DND-41 (cell line): ENCODE results near the gene CYTH3.

Source experiments
- ATAC-seq: fragments of 200-7000 bp; cut with Tn5 transposase; 3 replicates; pipeline ENCODE4 v1.9.1; 2021; ENCODE audit warnings: low read depth; ENCODE audit not compliant: insufficient read depth
- DNase-seq: peaks from one replicate; pipeline ENCODE4 v3.0.0-alpha.2; 2020
- H2AFZ ChIP-seq: 2 replicates; pipeline ENCODE4 v1.6.0; 2012; ENCODE audit warnings: low read depth, low read length
- H3K27ac ChIP-seq: 2 replicates; pipeline ENCODE4 v1.5.1; 2012; ENCODE audit warnings: low read length, inconsistent platforms
- H3K27me3 ChIP-seq: fragments of 200-600 bp; sonication (generic); 2 replicates; pipeline ENCODE4 v1.6.0; 2012; ENCODE audit warnings: low read length, mild to moderate bottlenecking, inconsistent platforms; ENCODE audit not compliant: insufficient read depth, poor library complexity
- H3K36me3 ChIP-seq: 2 replicates; pipeline ENCODE4 v1.5.1; 2012; ENCODE audit warnings: low read length, inconsistent platforms; ENCODE audit not compliant: insufficient read depth
- H3K4me1 ChIP-seq: 2 replicates; pipeline ENCODE4 v1.5.1; 2012; ENCODE audit warnings: mild to moderate bottlenecking, low read length; ENCODE audit not compliant: insufficient read depth
- H3K4me2 ChIP-seq: 2 replicates; pipeline ENCODE4 v1.6.0; 2012; ENCODE audit warnings: mild to moderate bottlenecking, moderate library complexity, low read length, inconsistent platforms; ENCODE audit not compliant: insufficient read depth
- H3K4me3 ChIP-seq, 2 experiments: fragments of 200-600 bp in 1 of 2; shearing (Covaris generic) in 1 of 2; 2 replicates each; pipeline ENCODE4 v1.5.1; 2012 to 2016; ENCODE audit warnings: inconsistent platforms in 2 of 2, low read length in 2 of 2, mild to moderate bottlenecking in 2 of 2, low read depth in 1 of 2, moderate library complexity in 1 of 2
- H3K79me2 ChIP-seq: 2 replicates; pipeline ENCODE4 v1.6.0; 2012; ENCODE audit warnings: low read length, inconsistent platforms; ENCODE audit not compliant: insufficient read depth
- H3K9ac ChIP-seq: 2 replicates; pipeline ENCODE4 v1.6.0; 2012; ENCODE audit warnings: low read depth, mild to moderate bottlenecking, inconsistent platforms, low read length, moderate library complexity
- H3K9me3 ChIP-seq: 2 replicates; pipeline ENCODE4 v1.5.1; 2012; ENCODE audit warnings: low read length, moderate library complexity, mild to moderate bottlenecking, inconsistent platforms; ENCODE audit not compliant: insufficient read depth, severe bottlenecking
- H4K20me1 ChIP-seq: 2 replicates; pipeline ENCODE4 v1.6.0; 2012; ENCODE audit warnings: low read length; ENCODE audit not compliant: insufficient read depth
- EZH2 ChIP-seq: IDR thresholded peaks from 3 replicates; pipeline ENCODE4 v1.6.1; 2012; ENCODE audit warnings: borderline replicate concordance, low read depth, mild to moderate bottlenecking, moderate library complexity, low read length, inconsistent platforms; ENCODE audit not compliant: severe bottlenecking
- TF ChIP-seq, protein P1 (sequence below): IDR thresholded peaks from 2 replicates; pipeline ENCODE4 v1.5.1; 2012; ENCODE audit warnings: borderline replicate concordance, low read length, moderate library complexity, mild to moderate bottlenecking; ENCODE audit not compliant: poor library complexity, severe bottlenecking; ENCODE audit errors: extremely low read depth

The CYTH3 gene

DNA sequence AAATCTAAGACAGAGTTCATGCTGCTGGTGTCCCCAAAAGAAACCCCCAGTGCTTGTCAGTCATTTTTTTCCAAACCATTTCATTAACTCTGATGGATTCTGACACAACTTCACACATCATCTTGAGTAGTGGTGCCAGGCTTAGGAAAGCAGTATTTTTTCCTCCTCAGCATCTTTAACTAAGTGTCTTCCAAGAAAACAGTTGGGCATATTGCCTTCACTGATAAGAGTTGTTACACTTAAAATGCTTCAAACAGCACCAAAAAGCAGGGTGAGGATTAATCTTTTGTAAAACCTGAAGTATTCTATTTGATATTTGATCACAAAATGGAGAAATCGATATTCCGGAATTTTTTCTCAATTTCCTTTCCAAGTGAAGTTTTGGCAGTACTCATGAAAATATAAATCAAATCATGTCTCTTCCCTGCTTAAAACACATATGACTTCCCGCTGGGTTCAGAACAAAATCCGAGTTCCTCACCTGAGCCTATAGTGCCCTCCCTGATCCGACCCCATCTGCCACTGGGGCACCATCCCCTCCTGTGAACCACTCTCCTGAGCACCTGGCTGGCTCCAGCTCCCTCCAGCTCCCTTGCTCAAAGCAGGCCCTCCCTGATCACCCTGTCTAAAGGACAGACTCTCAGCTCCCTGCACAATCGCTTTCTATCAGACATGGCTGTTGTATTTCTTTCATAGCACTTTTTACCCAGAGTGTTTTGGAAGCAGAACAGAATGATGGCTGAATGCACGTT, 61.6 kb downstream of the CYTH3 start:
- no peaks in the 10 kb centered on the region for H4K20me1 ChIP-seq

DNA sequence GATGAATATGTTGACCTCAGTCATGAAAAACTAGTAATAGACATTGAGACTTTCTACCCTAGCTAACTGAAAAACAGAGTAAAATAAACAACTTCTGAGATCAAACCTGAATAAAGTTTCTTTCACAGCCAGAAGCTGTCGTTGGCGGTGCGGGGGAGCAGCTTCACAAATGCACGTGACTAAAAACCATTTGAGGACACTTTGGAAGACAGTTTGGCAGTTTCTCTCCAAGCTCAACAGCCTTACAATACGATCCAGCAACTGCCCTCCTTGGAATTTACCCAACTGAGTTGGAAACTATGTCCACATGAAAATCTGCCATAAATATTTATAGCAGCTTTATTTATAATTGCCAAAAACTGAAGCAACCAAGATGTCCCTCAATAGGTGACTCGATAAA, 63.1 kb downstream of the CYTH3 start:
- Histone ChIP-seq H3K9ac (no peak overlapping the region), H2AFZ (no peak overlapping the region), H3K27ac (no peak overlapping the region), H3K4me1 (no peaks in the 10 kb centered on the region), H3K79me2 (no peaks in the 10 kb centered on the region), H3K9me3 (no peaks in the 10 kb centered on the region), H3K36me3 (no peaks in the 10 kb centered on the region), H3K27me3 (no peaks in the 10 kb centered on the region), H4K20me1 (no peaks in the 10 kb centered on the region), H3K4me2 (no peak overlapping the region), H3K4me3 (no peak overlapping the region)
- no peak for DNase-seq
- ATAC-seq = no peak
- TF ChIP-seq EZH2 = no peak
- TF ChIP-seq, protein P1, sequence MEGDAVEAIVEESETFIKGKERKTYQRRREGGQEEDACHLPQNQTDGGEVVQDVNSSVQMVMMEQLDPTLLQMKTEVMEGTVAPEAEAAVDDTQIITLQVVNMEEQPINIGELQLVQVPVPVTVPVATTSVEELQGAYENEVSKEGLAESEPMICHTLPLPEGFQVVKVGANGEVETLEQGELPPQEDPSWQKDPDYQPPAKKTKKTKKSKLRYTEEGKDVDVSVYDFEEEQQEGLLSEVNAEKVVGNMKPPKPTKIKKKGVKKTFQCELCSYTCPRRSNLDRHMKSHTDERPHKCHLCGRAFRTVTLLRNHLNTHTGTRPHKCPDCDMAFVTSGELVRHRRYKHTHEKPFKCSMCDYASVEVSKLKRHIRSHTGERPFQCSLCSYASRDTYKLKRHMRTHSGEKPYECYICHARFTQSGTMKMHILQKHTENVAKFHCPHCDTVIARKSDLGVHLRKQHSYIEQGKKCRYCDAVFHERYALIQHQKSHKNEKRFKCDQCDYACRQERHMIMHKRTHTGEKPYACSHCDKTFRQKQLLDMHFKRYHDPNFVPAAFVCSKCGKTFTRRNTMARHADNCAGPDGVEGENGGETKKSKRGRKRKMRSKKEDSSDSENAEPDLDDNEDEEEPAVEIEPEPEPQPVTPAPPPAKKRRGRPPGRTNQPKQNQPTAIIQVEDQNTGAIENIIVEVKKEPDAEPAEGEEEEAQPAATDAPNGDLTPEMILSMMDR = no peak

More for the DNA sequence above, 61.6 kb downstream of the CYTH3 start:
- TF ChIP-seq EZH2 = no peak
- TF ChIP-seq, protein P1 = no peak
- Histone ChIP-seq H3K4me3 (no peak overlapping the region), H3K9me3 (no peaks in the 10 kb centered on the region), H3K79me2 (no peaks in the 10 kb centered on the region), H3K4me2 (no peak overlapping the region), H2AFZ (no peak overlapping the region), H3K36me3 (no peaks in the 10 kb centered on the region), H3K27ac (no peak overlapping the region), H3K9ac (no peak overlapping the region), H3K27me3 (no peaks in the 10 kb centered on the region), H3K4me1 (no peaks in the 10 kb centered on the region)
- ATAC-seq (no peak), DNase-seq (no peak)

DNA sequence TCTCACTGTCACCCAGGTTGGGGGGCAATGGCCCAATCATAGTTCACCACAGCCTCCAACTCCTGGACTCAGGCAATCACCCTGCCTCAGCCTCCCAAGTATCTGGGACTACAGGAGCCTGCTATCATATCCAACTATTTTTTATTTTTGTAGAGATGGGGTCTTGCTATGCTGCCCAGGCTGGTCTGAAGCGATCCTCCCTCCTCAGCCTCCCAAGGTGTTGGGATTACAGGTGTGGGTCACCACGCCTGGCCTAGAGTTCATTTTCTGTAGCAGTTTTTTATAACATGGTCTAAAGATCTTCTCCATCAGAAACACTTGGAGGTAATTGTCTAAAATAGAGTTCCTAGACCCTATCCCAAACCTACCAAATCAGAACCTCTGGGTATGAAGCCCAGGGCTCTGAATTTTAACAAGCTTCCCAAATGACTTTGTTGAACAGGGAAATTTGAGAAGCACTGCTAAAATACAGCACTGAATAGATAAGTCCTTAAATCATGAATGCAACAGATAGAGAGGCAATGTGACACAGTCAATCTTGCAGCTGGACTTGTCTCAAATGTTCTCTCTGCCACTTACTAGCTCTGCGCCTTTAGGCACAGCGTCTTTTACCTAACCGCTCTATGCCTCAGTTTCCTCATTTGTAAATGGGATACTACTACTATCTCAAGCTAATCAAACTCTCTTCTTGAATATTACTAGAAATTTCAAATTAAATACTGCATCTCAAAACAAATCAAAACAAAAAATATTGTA, 63.7 kb downstream of the CYTH3 start:
- no peaks in the 10 kb centered on the region for H3K79me2 ChIP-seq
- H3K9ac ChIP-seq = no peak overlapping the region
- no peak overlapping the region for H2AFZ ChIP-seq
- no peak overlapping the region for H3K4me3 ChIP-seq
- H3K4me1 ChIP-seq = no peaks in the 10 kb centered on the region
- H3K9me3 ChIP-seq = no peaks in the 10 kb centered on the region
- no peak overlapping the region for H3K27ac ChIP-seq
- no peaks in the 10 kb centered on the region for H4K20me1 ChIP-seq
- H3K27me3 ChIP-seq = no peaks in the 10 kb centered on the region
- TF ChIP-seq, protein P1 = no peak
- no peak for TF ChIP-seq EZH2
- ATAC-seq (no peak), DNase-seq (no peak)
- no peaks in the 10 kb centered on the region for H3K36me3 ChIP-seq
- H3K4me2 ChIP-seq = no peak overlapping the region
